DND-41 (cell line): ENCODE data around the gene PHF8.

Source experiments
- CTCF ChIP-seq: IDR thresholded peaks from 2 replicates; pipeline ENCODE4 v1.5.1; 2012; ENCODE audit warnings: borderline replicate concordance, low read length, moderate library complexity, mild to moderate bottlenecking; ENCODE audit not compliant: poor library complexity, severe bottlenecking; ENCODE audit errors: extremely low read depth
- EZH2 ChIP-seq: IDR thresholded peaks from 3 replicates; pipeline ENCODE4 v1.6.1; 2012; ENCODE audit warnings: borderline replicate concordance, low read depth, mild to moderate bottlenecking, moderate library complexity, low read length, inconsistent platforms; ENCODE audit not compliant: severe bottlenecking

- TF ChIP-seq CTCF (no peak), EZH2 (no peak)
These were observed 41.4 kb upstream of the PHF8 start for GRCh38 chrX:54085666-54086065.
